HG03442 (cell line): ENCODE measurements around the gene DRC1.

Experiments used
- ATAC-seq: cut with Tn5 transposase; IDR thresholded peaks from one replicate; pipeline ENCODE4 v1.9.1; 2021; ENCODE audit warnings: mild to moderate bottlenecking, moderate library complexity; ENCODE audit not compliant: unreplicated experiment

DRC1 gene

GRCh38 chr2:26489213-26489850 lies 87.6 kb downstream of the DRC1 start:
- no peak for ATAC-seq

GRCh38 chr2:26491563-26492167 lies 89.9 kb downstream of the DRC1 start:
- no peak for ATAC-seq

- no peak for ATAC-seq
These were observed 91.2 kb downstream of the DRC1 start for GRCh38 chr2:26492749-26493515.

GRCh38 chr2:26493566-26493965 lies 91.8 kb downstream of the DRC1 start:
- no peak for ATAC-seq

GRCh38 chr2:26494199-26494598 lies 92.5 kb downstream of the DRC1 start:
- ATAC-seq = no peak

GRCh38 chr2:26494891-26495290 lies 93.2 kb downstream of the DRC1 start:
- ATAC-seq = no peak

GRCh38 chr2:26495705-26496297 lies 94.1 kb downstream of the DRC1 start:
- no peak for ATAC-seq

- no peak for ATAC-seq
These were observed 98.7 kb downstream of the DRC1 start for GRCh38 chr2:26500406-26500805.

GRCh38 chr2:26503231-26503880 lies 101.6 kb downstream of the DRC1 start:
- ATAC-seq = no peak

GRCh38 chr2:26504002-26504401 lies 102.3 kb downstream of the DRC1 start:
- no peak for ATAC-seq

GRCh38 chr2:26506279-26506678 lies 104.6 kb downstream of the DRC1 start:
- no peak for ATAC-seq
